GM21825 (cell line): ENCODE measurements around the gene CACNA1G.

Experiments used
- ATAC-seq: cut with Tn5 transposase; IDR thresholded peaks from one replicate; pipeline ENCODE4 v1.9.1; 2021; ENCODE audit warnings: mild to moderate bottlenecking, moderate library complexity; ENCODE audit not compliant: unreplicated experiment

Gene CACNA1G

DNA sequence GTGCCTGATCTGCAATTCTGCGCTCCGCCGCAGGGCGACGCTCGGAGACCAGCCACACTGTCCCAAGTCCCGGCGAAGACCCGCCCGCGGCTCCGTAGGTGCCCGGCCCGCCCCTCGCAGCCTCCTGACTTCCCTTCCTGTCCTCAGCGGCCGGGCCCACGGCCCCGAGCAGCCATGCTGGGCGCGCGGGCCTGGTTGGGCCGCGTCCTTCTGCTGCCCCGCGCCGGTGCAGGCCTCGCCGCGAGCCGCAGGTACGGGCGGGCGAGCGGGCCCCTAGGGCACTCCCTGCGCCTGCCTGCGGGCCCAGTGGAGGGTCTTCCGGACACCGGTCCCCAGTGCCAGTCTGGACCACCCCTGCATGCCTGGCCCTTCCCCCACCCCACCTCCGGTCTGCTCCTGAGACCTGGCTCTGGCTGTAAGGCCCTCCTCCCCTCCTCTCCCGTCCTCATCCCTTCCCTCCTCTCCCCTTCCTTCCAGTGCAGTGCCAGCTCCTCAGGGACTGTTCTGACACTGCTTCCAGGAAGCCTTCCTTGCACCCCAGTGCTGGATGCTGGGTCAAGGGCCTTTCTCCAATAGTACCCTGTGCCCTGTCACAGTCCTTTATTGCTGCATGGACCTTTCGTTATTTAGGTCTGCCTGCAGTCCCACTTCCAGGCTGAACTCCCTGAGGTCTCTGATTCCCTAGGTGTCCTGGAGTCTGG lies 13.3 kb upstream of the CACNA1G start, which contains the start of gene SPATA20:
TSS of gene SPATA20 (plus strand) at position 140 of the 701 bp plus-strand sequence. CDS start at position 175, 35 bp downstream.
- peak; percentile 55 for ATAC-seq

DNA sequence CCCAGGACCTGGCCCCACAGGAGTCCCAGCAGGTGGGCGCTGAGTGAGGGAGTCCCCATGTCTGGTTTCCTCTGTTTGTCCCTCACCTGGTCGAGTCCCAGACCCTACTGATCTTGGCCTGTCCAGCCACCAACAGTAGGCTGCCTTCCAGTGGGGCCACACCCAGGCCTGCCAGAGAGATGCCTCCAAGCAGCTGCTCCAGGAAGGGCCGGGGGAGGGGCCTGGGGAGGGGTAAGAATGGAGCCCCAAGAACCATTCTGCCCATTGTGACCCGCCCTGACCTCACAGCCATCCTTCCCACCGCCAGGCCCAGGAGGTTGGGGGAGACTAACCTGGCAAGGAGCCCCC lies 12.8 kb upstream of the CACNA1G start:
- no peak for ATAC-seq

DNA sequence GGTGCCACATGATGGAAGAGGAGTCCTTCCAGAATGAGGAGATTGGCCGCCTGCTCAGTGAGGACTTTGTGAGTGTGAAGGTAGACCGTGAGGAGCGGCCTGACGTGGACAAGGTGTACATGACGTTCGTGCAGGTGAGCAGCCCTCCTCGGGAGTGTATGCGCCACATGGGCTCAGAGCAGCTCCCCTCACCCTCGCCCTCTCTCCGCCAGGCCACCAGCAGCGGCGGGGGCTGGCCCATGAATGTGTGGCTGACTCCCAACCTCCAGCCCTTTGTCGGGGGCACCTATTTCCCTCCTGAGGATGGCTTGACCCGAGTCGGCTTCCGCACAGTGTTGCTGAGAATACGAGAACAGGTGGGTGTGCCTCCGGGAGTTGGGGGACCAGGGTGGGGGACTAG lies 11.7 kb upstream of the CACNA1G start:
- no peak for ATAC-seq

DNA sequence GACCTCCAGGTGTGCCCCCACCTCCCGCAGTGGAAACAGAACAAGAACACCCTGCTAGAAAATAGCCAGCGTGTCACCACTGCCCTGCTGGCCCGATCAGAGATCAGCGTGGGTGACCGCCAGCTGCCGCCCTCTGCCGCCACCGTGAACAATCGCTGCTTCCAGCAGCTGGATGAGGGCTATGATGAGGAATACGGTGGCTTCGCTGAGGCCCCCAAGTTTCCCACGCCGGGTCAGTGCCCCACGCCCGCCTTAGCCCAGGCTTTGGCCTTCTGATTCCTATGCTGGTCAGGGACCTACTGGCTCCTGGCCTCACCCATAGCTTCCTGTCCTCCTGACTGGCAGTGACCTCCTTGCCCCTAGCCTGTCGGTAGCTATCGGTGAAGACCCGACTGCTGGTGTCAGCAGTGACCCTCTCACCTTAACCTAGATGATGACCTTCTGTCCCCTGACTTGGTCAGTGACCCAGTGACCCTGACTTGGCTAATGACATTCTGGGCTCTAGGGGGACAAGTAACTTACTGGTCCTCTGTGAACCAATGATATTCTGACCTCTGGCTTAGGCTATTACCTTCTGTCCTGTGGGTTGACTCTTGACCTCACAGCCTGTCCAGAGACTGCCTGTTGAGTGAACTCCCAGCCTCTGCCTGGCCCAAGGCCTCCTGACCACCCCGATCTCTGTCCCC lies 11.1 kb upstream of the CACNA1G start:
- no peak for ATAC-seq

DNA sequence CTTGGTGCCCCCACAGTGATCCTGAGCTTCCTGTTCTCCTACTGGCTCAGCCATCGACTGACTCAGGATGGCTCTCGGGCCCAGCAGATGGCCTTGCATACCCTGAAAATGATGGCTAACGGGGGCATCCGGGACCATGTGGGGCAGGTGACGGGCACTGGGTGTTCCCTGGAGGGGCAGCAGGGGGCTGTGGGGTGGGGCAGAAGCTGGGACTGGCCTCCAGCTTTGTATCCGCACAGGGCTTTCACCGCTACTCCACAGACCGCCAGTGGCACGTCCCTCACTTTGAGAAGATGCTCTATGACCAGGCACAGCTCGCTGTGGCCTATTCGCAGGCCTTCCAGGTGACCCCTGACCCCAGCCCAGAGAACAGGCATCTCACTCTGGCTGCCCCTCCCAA lies 10.5 kb upstream of the CACNA1G start:
- ATAC-seq = no peak

DNA sequence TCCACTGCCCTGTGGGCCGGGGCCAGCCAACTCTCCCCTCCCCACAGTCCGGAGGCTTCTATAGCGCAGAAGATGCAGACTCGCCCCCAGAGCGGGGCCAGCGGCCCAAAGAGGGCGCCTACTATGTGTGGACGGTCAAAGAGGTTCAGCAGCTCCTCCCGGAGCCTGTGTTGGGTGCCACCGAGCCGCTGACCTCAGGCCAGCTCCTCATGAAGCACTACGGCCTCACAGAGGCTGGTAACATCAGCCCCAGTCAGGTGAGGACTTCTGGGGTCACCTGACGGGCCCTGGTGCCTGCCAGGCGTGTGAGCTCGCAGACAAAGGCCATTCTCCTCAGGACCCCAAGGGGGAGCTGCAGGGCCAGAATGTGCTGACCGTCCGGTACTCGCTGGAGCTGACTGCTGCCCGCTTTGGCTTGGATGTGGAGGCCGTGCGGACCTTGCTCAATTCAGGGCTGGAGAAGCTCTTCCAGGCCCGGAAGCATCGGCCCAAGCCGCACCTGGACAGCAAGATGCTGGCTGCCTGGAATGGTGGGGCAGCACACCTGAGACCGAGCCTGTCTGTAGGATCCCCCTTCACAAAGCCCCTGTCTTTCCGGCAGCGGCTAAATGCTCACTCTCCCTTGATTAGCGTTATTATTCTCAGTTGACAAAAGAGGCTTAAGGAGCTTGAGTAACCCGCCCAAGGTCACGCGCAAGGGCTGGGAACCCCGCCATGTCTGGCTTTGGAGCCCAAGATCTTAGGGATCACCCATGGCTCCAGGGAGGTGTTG lies 9.7 kb upstream of the CACNA1G start:
- ATAC-seq = no peak

DNA sequence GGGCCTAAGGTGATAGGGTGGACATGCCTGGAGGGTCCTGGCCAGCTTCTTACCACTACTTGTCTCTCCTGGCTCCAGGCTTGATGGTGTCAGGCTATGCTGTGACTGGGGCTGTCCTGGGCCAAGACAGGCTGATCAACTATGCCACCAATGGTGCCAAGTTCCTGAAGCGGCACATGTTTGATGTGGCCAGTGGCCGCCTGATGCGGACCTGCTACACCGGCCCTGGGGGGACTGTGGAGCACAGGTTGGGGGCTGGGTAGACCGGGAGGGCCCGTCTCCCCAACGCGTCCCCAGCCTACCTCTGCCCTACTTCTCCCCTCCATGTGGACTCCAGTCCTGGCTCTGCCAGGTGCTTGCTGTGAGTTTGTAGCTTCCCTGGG lies 9.1 kb upstream of the CACNA1G start:
- ATAC-seq = no peak

DNA sequence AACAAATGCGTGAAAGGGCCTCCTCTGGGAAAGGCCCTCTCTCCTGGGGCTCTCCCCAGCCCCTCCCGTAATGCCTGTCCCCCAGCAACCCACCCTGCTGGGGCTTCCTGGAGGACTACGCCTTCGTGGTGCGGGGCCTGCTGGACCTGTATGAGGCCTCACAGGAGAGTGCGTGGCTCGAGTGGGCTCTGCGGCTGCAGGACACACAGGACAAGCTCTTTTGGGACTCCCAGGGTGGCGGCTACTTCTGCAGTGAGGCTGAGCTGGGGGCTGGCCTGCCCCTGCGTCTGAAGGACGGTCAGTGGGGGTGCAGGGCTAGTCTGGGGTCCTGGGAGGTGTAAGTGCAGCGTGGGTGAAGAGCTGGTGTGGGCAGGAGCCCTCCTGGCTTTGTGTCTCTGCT lies 8.6 kb upstream of the CACNA1G start:
- ATAC-seq = no peak

DNA sequence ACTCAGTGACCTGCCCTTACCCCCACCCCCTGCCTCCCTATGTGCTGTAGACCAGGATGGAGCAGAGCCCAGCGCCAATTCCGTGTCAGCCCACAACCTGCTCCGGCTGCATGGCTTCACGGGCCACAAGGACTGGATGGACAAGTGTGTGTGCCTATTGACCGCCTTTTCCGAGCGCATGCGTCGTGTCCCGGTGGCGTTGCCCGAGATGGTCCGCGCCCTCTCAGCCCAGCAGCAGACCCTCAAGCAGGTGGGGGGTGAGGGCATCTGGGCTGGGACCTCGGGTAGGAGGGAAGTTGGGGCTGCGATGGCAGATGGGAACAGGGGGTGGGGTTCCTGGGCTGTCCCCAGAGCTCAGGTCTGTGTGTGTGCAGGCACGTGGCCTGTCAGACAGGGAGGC lies 6.3 kb upstream of the CACNA1G start:
- ATAC-seq = no peak

DNA sequence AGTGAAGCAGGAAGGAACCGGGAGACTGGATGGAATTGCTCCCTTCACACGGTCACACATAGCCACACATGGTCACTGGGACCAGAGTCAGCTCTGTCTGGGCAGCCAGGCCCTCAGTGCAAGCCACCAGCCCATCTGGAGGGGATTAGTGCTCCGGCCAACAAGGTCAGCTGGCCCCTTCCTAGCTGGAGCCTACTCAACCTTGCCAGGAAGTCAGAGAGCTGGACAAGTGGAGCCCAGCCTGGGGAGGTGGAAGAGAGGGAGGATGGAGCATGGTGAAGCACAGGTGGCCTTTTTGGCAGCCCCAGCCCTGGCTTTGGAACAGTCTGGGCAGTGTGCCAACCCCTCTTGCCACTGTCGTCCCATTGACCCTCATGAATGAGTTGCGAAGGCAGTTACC lies 3.7 kb upstream of the CACNA1G start:
- no peak for ATAC-seq

DNA sequence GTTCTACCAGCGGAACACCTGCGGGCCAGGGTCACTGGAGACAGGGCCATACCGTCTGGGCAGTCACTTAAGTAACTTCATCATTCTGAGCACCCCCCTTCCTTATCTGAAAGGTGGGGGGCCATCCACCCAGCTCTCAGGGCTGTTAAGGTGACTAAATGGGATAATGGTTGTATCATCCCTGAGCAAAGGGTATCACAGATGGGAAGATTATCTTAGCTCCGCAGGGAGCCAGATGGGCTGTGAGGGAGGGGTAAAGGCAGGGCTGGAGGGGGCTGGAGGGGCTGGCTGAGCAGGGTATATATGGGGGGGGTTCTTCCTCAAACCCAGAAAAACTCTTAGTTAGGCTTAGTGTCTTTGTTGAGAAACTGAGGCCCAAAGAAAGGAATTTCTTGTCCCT lies 2.9 kb upstream of the CACNA1G start:
- no peak for ATAC-seq

DNA sequence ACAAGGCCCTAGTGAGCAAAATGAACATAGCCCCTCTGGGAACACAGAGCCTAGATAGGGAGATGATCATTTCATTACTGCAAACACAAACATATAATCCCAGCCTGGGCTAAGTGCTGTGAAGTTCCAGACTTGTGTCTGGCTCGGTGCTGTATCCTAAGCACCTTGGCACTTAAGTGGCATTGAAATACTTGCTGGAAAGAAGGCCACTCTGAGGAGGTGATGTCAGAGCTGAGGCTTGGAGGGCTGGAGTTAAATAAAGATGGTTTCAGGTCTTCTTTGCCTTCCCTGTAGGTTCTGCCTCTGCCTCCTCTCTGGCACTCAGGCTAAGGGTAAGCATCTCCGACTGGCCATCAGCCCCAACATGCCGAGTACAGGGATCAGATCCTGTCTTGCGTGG lies 2.4 kb upstream of the CACNA1G start:
- no peak for ATAC-seq

DNA sequence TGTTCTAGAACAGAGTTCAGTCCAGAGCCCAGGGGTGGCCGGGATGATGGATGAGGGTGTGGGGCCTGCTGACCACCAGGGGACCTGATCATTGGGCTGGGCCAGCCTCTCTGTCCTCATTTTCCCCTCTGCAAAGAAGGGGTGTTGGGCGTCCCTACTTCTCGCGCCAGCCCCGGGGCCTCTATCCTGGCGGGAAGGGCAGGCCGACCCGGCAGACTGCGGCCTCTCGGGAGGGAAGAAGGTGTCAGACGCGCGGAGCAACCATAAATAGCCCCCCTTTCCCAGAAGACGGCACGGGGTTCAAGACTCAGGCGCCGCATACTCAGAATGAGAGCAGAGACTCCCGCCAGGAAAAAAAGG lies 2.0 kb upstream of the CACNA1G start:
- ATAC-seq = no peak

DNA sequence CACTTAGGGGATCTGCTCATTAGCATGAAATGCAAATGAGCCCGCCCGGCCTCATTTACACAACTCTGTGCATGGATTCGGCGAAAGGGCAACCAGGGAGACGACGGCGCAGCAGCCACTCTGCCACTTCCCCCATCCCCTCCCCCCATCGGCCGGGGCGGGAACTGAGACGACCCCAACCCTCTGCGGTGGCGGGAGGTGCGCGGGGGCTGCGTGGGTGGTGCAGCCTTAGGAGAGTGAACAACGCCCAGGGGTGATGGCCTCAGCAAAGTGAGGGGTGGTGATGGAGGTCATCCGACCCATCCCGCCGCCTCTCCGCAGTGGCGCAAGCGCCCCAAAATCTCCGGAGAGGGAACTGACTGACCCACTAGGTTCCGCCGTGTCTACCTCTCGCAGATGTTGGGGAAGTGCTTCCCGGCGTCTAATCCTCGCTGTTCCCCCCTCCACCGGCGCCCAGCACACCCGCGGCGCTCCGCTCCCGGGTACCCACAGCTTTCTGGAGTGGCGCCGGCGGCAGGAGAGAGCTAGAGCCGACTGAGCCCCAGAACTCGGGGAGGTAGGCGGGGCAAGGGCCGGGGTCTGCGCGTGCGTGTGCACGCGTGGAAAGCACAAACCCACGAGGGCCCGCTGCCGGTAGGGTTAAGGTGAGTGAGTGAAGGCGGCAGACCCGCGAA lies 1.4 kb upstream of the CACNA1G start:
- ATAC-seq = no peak

DNA sequence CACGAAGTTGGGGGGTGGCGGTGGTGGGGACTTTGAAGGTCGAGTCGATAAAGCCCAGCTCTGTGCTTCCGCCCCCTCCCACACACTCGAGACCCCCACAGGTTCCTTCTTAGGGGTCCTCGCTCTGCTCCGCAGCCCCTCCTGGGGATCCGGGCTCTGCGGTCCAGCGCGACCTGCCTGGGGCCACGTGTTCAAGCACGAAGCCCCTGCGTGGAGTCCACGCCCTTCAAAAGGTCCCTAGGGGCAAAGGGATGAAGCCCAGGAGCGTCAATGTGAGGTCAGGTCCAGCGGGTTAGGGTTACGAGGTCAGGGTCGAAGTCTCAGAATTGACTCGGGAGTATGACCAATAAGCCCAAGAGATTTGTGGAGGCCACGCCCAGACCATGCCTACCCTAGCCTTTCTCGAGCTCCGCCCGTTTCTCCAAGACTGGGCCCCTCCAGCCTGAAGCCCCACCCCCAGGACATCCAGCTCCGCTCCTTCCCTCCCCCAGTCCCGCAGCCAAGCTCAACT lies 786 bp upstream of the CACNA1G start:
- ATAC-seq = no peak

DNA sequence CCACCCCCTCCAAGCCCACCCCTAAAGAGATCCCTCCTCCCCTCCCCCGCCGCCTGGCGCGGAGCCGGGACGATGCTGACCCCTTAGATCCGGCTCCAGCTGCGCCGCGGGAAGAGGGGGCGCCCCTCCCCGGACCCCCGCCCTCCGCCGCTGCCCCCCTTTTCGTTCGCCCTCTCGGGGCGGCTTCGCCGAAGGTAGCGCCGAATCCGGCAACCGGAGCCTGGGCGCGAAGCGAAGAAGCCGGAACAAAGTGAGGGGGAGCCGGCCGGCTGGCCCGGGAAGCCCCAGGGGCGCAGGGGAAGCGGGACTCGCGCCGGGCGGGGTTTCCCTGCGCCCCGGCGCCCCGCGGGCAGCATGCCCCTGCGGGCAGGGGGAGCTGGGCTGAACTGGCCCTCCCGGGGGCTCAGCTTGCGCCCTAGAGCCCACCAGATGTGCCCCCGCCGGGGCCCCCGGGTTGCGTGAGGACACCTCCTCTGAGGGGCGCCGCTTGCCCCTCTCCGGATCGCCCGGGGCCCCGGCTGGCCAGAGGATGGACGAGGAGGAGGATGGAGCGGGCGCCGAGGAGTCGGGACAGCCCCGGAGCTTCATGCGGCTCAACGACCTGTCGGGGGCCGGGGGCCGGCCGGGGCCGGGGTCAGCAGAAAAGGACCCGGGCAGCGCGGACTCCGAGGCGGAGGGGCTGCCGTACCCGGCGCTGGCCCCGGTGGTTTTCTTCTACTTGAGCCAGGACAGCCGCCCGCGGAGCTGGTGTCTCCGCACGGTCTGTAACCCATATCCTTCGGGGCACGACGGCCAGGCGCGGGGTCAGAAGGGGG lies 623 bp downstream of the CACNA1G start:
- no peak for ATAC-seq

DNA sequence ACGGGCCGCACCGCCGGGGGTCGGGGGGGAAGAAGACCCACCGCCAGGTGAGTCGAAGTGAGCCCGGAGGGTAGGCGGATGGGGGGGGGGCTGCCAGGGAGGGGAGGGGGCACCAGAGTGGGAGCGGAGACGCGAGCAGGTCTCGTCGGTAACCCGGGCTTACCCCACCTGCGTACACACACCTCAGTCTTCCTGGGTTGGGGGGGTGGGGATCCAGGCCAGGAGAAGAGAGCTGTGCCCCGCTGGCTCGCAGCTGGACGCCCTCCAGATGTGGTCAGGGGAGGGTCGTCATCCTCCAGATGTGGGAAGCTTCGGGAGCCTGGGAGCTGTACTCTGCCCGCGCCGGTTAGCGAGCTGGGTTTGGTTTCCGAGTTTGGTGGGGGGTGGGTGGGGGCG lies 1.2 kb downstream of the CACNA1G start:
- ATAC-seq = no peak

DNA sequence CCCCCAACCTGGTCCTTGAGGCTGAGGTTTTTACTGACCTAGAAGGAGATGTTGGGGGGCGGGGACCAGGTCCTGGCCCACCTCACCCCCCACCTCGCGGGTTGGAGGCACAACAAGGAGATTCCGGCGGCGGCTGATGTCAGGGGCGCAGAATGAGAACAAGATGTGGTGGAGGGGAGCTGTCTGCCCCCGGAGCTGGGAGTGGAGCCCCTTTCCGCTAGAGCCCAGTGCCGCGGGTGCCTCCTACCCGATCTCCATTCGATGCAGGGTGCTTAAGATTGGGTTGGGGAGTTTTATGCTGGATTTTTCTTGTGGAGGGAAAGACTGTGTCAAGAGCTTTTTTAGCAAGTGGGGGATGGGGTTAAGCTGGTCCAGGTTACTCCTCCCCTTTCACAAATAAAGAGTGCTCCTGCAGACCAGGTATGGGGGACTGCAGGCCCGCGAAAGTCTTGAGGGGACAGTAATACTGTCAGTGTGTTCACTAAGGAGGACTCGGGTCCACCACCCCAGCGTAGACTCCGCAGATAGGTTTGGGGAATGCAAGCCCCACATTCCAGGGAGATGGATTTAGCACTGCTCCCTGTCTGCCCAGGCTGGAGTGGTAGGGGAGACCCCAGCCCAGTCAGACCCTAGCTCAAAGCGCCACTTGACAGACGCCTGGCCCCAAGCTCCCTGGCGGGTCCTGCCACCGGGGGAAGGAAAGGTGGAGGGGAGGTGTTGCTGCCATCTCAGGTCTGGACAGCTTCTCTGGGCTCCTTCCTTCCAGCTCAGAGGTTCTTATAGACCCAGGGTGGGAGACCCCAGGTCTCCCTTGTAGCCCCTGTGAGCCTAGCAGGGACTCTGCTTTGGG lies 2.0 kb downstream of the CACNA1G start:
- no peak for ATAC-seq

DNA sequence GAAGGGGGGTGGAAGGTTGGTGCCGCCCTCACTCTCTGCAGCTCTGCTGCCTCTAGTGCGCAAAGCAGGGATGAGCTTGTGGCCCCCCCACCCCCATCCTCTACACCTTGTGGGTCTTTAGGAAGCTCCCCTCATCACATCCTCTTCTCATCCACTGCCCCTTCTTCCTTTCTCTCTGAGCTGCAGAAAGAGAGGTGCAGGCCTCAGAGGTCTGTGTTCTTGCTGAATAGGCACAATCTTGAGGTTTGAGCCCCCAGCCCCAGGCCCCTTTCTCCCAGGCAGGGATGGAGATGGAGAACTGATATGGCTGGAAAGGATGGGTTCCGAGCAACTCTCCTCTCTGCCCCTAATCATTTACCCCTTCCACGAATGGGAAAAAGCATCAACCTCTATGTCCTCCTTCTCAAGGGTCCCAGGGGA lies 2.6 kb downstream of the CACNA1G start:
- ATAC-seq = no peak

DNA sequence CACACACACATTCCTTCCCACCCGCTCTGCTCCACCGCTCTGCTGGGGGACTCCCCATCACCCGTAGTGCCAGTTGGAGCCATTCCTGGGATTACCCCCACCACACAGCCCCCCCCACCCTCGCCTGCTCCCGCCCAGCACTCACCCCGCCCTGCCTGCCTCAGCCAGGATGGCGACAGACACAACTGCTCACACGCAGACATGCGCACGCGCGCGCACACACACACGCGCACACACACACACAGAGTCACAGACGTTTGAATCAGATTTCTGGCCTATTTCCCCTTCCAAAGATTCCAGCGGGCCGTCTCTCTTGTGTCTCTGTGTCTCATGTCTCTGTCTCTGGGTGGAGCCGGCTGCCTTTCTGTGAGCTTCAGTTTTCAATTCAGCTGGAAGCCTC lies 4.4 kb downstream of the CACNA1G start:
- no peak for ATAC-seq
